ENCODE results near the gene TMEM130. TPM values are rescaled to one million over a fixed set of nuclear protein-coding genes. Genes with fewer than 3 reads are reported as not detected.
A peak's percentile ranks its signal among the peaks of the same experiment; 100 is the strongest.
"Not testable (repeated sequence)": the region's sequence is repeated elsewhere in the genome, so short reads cannot be mapped to it uniquely, and the experiment has no call there.

TMEM130 gene
- total RNA-seq, 6 experiments from 2014 or later, result 5.6 to 13.1 (median 11.8) TPM

DNA sequence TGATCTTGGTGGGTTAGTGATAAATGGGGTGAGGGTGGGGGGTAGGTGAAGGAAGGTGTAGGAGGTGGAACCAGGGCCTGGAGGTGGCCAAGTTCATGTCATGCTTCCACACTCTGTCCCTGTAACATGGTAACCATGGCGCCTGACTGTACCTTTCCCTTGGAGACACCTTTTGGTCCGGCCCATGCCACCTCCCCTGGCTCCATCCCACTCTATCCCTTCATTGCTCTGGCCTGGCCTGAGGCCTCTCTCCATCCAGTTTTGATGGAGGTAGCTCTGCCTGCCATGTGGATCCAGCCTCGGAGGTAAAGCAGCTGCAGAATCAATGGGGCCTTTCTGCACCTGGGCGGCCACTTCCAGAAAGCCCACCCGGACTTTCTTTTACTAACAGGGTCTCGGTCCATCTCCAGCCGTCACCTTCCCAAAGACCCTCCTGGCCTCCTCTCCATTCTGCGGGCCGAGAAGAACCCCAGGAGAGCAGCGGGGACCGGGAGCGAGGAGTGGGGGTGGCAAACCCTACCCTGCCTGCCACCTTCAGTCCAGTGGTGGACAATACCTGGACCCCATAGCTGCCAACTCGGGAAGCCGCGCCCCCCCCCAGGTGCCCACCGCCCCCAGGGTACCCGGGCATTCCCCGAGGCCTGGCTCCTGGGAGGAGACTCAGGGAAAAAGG is 8.0 kb upstream of the TMEM130 start:
- DNase-seq, result no peak
- no peaks in the 10 kb centered on the region for H3K9me3 Mint-ChIP-seq
- peak overlapping the region; percentile 54 for H3K4me3 Mint-ChIP-seq
- no peak for TF ChIP-seq CTCF (IDR thresholded peaks at IDR 0.05)
- H3K27me3 Mint-ChIP-seq (ENCODE audit: insufficient read depth), result peaks cover 2% of the 10 kb centered on the region
- H3K4me1 Mint-ChIP-seq (ENCODE audit: low read depth), result peaks cover 11% of the 10 kb centered on the region
- H3K27ac Mint-ChIP-seq, result no peak overlapping the region
- no peaks in the 10 kb centered on the region; the same call in 1 of the 2 replicates for H3K36me3 Mint-ChIP-seq (ENCODE audit: low read depth)

DNA sequence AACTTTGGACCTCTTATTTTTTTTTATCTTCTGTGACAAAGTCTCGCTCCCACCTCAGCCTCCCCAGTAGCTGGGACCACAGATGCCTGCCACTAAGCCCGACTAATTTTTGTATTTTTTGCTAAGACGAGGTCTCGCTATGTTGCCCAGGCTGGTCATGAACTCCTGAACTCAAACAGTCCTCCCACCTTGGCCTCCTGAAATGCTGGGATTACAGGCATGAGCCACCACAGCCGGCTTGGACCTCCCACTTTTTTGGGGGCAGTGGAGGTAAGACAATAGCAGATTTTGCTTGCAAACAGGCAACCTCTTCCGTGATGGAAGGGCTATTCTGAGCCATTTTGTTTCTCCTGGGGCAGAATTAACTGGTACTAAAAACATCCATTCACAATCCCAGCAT is 7.3 kb upstream of the TMEM130 start:
- H3K27ac Mint-ChIP-seq, result no peak overlapping the region

DNA sequence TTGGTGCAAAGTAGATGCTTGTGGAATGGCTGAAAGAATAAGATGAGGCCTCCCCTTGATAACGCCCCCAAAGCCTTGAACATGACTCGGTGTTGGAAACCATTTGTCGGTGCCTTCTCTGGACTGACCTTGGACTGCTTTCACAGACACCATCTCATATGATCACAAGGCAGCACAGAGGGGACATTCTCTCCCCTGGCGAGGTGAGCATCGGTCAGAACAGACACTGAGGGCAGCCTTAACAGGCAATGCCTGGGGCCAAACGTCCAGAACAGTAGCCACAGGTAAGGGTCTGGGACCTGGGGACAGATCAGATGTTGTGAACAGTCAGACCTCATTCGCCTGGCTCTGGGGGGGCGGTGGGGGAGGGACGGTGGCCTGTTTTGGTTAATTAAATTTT is 5.7 kb upstream of the TMEM130 start:
- H3K4me3 Mint-ChIP-seq, result no peak overlapping the region
- DNase-seq, result no peak
- H3K9me3 Mint-ChIP-seq, result no peaks in the 10 kb centered on the region
- H3K36me3 Mint-ChIP-seq (ENCODE audit: low read depth), result no peaks in the 10 kb centered on the region
- peaks cover 9% of the 10 kb centered on the region for H3K4me1 Mint-ChIP-seq (ENCODE audit: low read depth)
- peaks cover 6% of the 10 kb centered on the region for H3K27me3 Mint-ChIP-seq (ENCODE audit: insufficient read depth)
- no peak overlapping the region for H3K27ac Mint-ChIP-seq
- no peak for TF ChIP-seq CTCF (IDR thresholded peaks at IDR 0.05)

More for the DNA sequence above, 7.3 kb upstream of the TMEM130 start:
- H3K9me3 Mint-ChIP-seq, result no peaks in the 10 kb centered on the region
- H3K4me3 Mint-ChIP-seq, result 0 out of 2 replicates have a peak overlapping the region, but pooled peaks have one; percentile 54
- H3K36me3 Mint-ChIP-seq (ENCODE audit: low read depth), result no peaks in the 10 kb centered on the region; the same call in 1 of the 2 replicates
- peaks cover 11% of the 10 kb centered on the region for H3K4me1 Mint-ChIP-seq (ENCODE audit: low read depth)
- no peak for TF ChIP-seq CTCF (IDR thresholded peaks at IDR 0.05)
- no peak for DNase-seq
- H3K27me3 Mint-ChIP-seq (ENCODE audit: insufficient read depth), result peaks cover 2% of the 10 kb centered on the region

- TF ChIP-seq CTCF (IDR thresholded peaks at IDR 0.05), result no peak
- Mint-ChIP-seq H3K27ac (no peak overlapping the region), H3K4me3 (no peak overlapping the region), H3K27me3 (ENCODE audit: insufficient read depth) (peaks cover 6% of the 10 kb centered on the region), H3K36me3 (ENCODE audit: low read depth) (no peaks in the 10 kb centered on the region), H3K4me1 (ENCODE audit: low read depth) (peaks cover 4% of the 10 kb centered on the region; the same call in 1 of the 2 replicates), H3K9me3 (no peaks in the 10 kb centered on the region)
- no peak for DNase-seq
Observed at GRCh38 chr7:98874942-98875341, 5.1 kb upstream of the TMEM130 start.

DNA sequence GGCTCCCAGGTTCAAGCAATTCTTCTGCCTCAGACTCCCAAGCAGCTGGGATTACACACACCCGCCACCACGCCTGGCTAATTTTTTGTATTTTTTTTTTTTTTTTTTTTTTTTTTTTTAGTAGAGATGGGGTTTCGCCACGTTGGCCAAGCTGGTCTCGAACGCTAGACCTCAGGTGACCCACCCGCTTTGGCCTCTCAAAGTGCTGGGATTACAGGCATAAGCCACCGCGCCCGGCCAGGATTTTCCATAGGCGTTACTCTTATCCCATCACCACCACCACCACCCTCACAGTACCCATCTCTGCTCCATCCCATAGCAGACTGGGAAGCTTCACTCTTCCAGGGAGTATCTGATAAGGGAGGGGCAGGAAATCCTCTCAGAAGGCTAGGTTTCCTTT is 3.8 kb upstream of the TMEM130 start:
- not testable (repeated sequence) for H3K36me3 Mint-ChIP-seq (ENCODE audit: low read depth); H3K4me1 Mint-ChIP-seq (ENCODE audit: low read depth)

GRCh38 chr7:98872328-98872924 is 2.6 kb upstream of the TMEM130 start:
- Mint-ChIP-seq H3K27me3 (ENCODE audit: insufficient read depth) (peaks cover 6% of the 10 kb centered on the region), H3K4me1 (ENCODE audit: low read depth) (no peaks in the 10 kb centered on the region), H3K36me3 (ENCODE audit: low read depth) (no peaks in the 10 kb centered on the region), H3K27ac (no peak overlapping the region), H3K9me3 (no peaks in the 10 kb centered on the region), H3K4me3 (no peak overlapping the region)
- TF ChIP-seq CTCF (IDR thresholded peaks at IDR 0.05), result peak; percentile 75
- peak; percentile 16 for DNase-seq

More for the DNA sequence above, 3.8 kb upstream of the TMEM130 start:
- DNase-seq; H3K27me3 Mint-ChIP-seq (ENCODE audit: insufficient read depth); H3K27ac Mint-ChIP-seq; H3K4me3 Mint-ChIP-seq; H3K9me3 Mint-ChIP-seq: not testable (repeated sequence)
